Neutrophil (primary cell): ENCODE data around the gene BMPER.

Experiments
- H3K27ac ChIP-seq: fragments of 200-600 bp; sonication (generic); 2 replicates; pipeline ENCODE4 v1.5.1; 2016; ENCODE audit warnings: mild to moderate bottlenecking, moderate library complexity
- H3K27me3 ChIP-seq: fragments of 200-600 bp; sonication (generic); 2 replicates; pipeline ENCODE4 v1.6.0; 2016; ENCODE audit warnings: mild to moderate bottlenecking
- H3K36me3 ChIP-seq: fragments of 200-600 bp; sonication (generic); 2 replicates; pipeline ENCODE4 v1.5.1; 2017
- H3K4me1 ChIP-seq, 2 experiments: fragments of 200-600 bp in 1 of 2; sonication (generic) in 1 of 2; 1 replicate in 1 of 2; 2 replicates in 1 of 2; pipeline versions ENCODE4 v1.5.1 to v1.6.1; 2013 to 2016; ENCODE audit warnings: low read depth in 1 of 2, low read length in 1 of 2, mild to moderate bottlenecking in 1 of 2, moderate library complexity in 1 of 2; ENCODE audit not compliant: control insufficient read depth in 1 of 2, insufficient read depth in 1 of 2
- H3K4me3 ChIP-seq, 2 experiments: fragments of 200-600 bp in 1 of 2; sonication (generic) in 1 of 2; 1 replicate in 1 of 2; 2 replicates in 1 of 2; pipeline ENCODE4 v1.5.1; 2013 to 2016; ENCODE audit warnings: low read depth in 1 of 2, low read length in 1 of 2, mild to moderate bottlenecking in 1 of 2, moderate library complexity in 1 of 2
- H3K9me3 ChIP-seq: fragments of 200-600 bp; sonication (generic); 2 replicates; pipeline ENCODE4 v1.5.1; 2016
- TF ChIP-seq, protein P1 (sequence below): fragments of 200-600 bp; sonication (generic); IDR thresholded peaks from 2 replicates; pipeline ENCODE4 v1.5.1; 2016; ENCODE audit warnings: antibody characterized with exemption

BMPER gene

DNA sequence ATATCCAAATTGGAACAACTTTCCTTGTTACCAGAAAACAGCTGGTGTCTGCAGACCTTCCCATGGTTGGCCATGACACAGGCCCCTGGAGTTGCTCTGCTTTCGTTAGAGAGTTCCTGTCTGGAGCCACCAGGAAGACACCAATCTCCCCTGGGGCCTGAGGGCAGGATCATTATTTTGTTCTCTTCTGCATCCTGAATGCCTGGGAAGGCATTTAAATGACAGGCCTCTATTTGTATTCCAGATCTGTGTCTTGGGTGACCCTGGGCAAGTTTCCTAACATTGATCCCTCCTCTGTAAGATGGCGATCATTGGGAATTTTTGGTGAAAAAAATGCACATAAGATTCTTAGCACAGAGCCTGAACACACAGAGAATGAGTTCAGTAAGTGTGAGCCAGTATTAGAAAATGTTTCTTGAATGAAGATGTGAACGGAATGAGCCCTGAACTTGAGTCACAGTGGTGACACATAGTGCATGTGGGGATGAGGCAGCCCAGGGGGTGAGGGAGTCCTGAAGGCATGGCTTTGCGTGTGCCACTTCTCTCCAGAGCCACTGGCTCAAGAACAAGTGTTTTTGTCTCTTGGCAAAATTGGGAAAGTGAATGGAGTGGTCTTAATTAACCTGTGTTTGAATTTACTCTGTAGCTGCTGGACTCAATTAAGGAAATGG lies 28.4 kb downstream of the BMPER start:
- H3K36me3 ChIP-seq, result no peaks in the 10 kb centered on the region
- no peaks in the 10 kb centered on the region for H3K9me3 ChIP-seq
- TF ChIP-seq, protein P1, sequence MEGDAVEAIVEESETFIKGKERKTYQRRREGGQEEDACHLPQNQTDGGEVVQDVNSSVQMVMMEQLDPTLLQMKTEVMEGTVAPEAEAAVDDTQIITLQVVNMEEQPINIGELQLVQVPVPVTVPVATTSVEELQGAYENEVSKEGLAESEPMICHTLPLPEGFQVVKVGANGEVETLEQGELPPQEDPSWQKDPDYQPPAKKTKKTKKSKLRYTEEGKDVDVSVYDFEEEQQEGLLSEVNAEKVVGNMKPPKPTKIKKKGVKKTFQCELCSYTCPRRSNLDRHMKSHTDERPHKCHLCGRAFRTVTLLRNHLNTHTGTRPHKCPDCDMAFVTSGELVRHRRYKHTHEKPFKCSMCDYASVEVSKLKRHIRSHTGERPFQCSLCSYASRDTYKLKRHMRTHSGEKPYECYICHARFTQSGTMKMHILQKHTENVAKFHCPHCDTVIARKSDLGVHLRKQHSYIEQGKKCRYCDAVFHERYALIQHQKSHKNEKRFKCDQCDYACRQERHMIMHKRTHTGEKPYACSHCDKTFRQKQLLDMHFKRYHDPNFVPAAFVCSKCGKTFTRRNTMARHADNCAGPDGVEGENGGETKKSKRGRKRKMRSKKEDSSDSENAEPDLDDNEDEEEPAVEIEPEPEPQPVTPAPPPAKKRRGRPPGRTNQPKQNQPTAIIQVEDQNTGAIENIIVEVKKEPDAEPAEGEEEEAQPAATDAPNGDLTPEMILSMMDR, result no peak
- H3K4me3 ChIP-seq, result no peak overlapping the region
- H3K27ac ChIP-seq, result no peak overlapping the region
- H3K4me1 ChIP-seq, result no peaks in the 10 kb centered on the region
- peaks cover 28% of the 10 kb centered on the region for H3K27me3 ChIP-seq

DNA sequence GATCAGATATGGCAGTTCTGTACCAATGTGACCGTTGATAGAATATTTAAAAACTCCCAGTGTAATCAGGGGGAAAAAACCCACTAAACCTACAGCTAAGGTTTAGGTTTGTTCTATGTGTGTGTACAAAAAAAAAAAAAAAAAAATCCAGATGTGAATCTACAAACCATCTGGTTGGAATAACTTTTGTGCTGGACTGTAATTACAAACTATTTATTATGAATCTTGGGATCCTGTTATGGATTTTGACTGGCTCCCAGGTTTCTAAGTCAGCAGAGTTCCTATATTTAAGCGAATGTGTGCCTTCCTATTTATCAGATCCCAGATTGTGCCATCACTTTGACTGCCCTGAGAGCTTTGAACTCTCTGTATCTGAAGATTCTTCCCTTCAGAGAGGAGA lies 29.1 kb downstream of the BMPER start:
- no peaks in the 10 kb centered on the region for H3K4me1 ChIP-seq
- no peaks in the 10 kb centered on the region for H3K36me3 ChIP-seq
- TF ChIP-seq, protein P1, result no peak
- no peaks in the 10 kb centered on the region for H3K9me3 ChIP-seq
- peaks cover 28% of the 10 kb centered on the region for H3K27me3 ChIP-seq
- H3K4me3 ChIP-seq, result no peak overlapping the region
- no peak overlapping the region for H3K27ac ChIP-seq

DNA sequence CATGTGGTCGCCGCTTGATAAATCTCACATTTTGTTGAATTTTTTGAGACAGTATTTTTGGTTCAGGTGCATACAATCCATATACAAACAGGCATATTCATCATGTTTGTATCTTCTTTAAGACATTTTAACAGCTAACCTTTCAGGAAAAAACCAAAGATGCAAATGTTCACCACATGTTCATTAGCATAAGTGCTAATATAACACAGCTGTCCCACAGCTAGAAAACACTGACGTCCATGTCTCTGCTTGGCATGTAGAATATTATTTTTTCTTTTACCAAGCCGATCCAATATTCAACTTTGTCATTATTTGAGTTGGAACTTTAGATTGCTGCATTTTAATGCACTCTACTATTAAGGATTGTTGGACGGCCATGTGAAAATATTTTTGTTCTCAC lies 31.2 kb downstream of the BMPER start:
- TF ChIP-seq, protein P1, result no peak
- Histone ChIP-seq H3K9me3 (no peaks in the 10 kb centered on the region), H3K4me1 (no peaks in the 10 kb centered on the region), H3K27ac (no peak overlapping the region), H3K27me3 (peaks cover 19% of the 10 kb centered on the region), H3K4me3 (no peak overlapping the region), H3K36me3 (no peaks in the 10 kb centered on the region)

DNA sequence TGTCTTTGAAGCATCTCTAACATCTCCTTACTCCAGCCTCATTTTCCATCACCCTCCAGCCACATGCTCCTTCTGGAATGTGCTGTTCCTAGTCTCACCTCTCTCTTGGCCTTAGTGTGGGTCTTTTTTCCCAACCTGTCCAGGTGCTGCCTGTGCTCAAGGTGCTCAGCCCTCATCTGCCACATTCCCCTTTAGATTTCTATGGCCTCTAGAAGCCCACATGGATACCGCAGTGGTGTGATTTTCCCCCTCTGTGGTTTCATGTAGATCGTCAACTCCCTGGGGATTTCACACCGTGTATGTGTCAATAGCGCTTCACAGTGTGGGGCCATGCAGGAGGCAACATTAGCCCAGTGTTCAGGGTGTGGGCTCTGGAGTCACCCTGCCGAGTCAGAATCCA lies 32.5 kb downstream of the BMPER start:
- Histone ChIP-seq H3K4me3 (no peak overlapping the region), H3K27me3 (peaks cover 8% of the 10 kb centered on the region), H3K4me1 (no peaks in the 10 kb centered on the region), H3K27ac (no peak overlapping the region), H3K9me3 (no peaks in the 10 kb centered on the region), H3K36me3 (no peaks in the 10 kb centered on the region)
- TF ChIP-seq, protein P1, result no peak

DNA sequence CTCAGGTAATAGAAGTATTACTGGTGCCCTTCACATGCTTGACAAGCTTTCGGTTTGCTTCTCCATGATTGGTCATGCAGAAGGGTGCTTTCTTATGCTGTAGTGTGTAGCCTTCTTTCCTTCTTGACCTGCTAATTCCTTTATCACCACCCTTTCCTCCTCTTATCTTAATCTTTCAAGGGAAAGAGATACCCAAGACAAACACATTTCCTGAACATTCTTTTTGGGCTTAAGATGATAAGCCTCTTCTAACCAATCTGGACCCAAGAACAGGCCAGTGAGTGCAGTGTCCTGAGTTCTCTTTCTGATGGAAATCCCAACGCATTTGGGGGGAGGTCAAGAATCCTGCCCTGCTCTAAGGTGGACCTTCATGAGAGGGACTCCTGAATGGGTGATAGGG lies 33.8 kb downstream of the BMPER start:
- Histone ChIP-seq H3K4me1 (no peaks in the 10 kb centered on the region), H3K9me3 (no peaks in the 10 kb centered on the region), H3K27me3 (no peaks in the 10 kb centered on the region), H3K27ac (no peak overlapping the region), H3K4me3 (no peak overlapping the region), H3K36me3 (no peaks in the 10 kb centered on the region)
- TF ChIP-seq, protein P1, result no peak
